ENCODE results near the gene ALOX12B. TPM values are rescaled to one million over a fixed set of nuclear protein-coding genes. Genes with fewer than 3 reads are reported as not detected.

The ALOX12B gene
- total RNA-seq, 2 experiments from 2014 or later = 2.0 to 5.3 TPM

- intact Hi-C loops (cut with micrococcal nuclease; ENCODE audit: unreplicated experiment) = no loop called here
- peak; percentile 31 for DNase-seq (ENCODE audit: low spot score)
- H3K9me2 ChIP-seq (ENCODE audit: insufficient read depth, low read length) = no peaks in the 10 kb centered on the region
- H3K36me3 ChIP-seq (ENCODE audit: insufficient read depth, low read length) = no peaks in the 10 kb centered on the region
- H2AFZ ChIP-seq (ENCODE audit: low read length) = peak overlapping the region; percentile 45; the same call in 1 of the 2 replicates
- POLR2A ChIA-PET = interaction anchor here (0.7 to 1.7 kb wide), 3 partner anchors 12 to 50 kb away, joined by 3 to 9 read pairs (median 8); no protein-coding TSS in a partner anchor
- no TSS peak for BruUV-seq (replicated peaks)
- CTCF ChIA-PET (ENCODE audit: unreplicated experiment) = interaction anchor here (1.4 kb wide), 1 partner anchor 27 kb away, joined by 4 read pairs; no protein-coding TSS in a partner anchor
- H3K4me1 ChIP-seq (ENCODE audit: insufficient read depth, low read length, poor library complexity, severe bottlenecking) = peaks cover 12% of the 10 kb centered on the region
- no peaks in the 10 kb centered on the region for H3K79me2 ChIP-seq (ENCODE audit: insufficient read depth, low read depth, low read length)
- H3K27ac ChIP-seq (ENCODE audit: low read depth, low read length, poor library complexity, severe bottlenecking) = no peak overlapping the region
- TF ChIP-seq CTCF (conservative IDR thresholded peaks at IDR 0.05; ENCODE audit: low read length) = no peak
- TF ChIP-seq EZH2phosphoT487 (IDR thresholded peaks at IDR 0.05; ENCODE audit: borderline replicate concordance, low read depth, low read length) = no peak
- H3K4me2 ChIP-seq (ENCODE audit: low read length) = no peak overlapping the region
- no peak overlapping the region for H3K4me3 ChIP-seq (ENCODE audit: low read depth, low read length, poor library complexity, severe bottlenecking)
- H3K9me3 ChIP-seq (ENCODE audit: low read length) = no peaks in the 10 kb centered on the region
- H4K20me1 ChIP-seq (ENCODE audit: insufficient read depth, low read length) = no peaks in the 10 kb centered on the region
Observed at GRCh38 chr17:8105957-8106398, 18.5 kb upstream of the ALOX12B start.

GRCh38 chr17:8104911-8105310 lies 17.4 kb upstream of the ALOX12B start:
- Histone ChIP-seq H3K9me2 (ENCODE audit: insufficient read depth, low read length) (no peaks in the 10 kb centered on the region), H3K9me3 (ENCODE audit: low read length) (no peaks in the 10 kb centered on the region), H3K4me2 (ENCODE audit: low read length) (no peak overlapping the region), H3K79me2 (ENCODE audit: insufficient read depth, low read depth, low read length) (no peaks in the 10 kb centered on the region), H3K4me1 (ENCODE audit: insufficient read depth, low read length, poor library complexity, severe bottlenecking) (peaks cover 20% of the 10 kb centered on the region), H3K4me3 (ENCODE audit: low read depth, low read length, poor library complexity, severe bottlenecking) (no peak overlapping the region), H2AFZ (ENCODE audit: low read length) (no peak overlapping the region), H4K20me1 (ENCODE audit: insufficient read depth, low read length) (no peaks in the 10 kb centered on the region), H3K27ac (ENCODE audit: low read depth, low read length, poor library complexity, severe bottlenecking) (no peak overlapping the region), H3K36me3 (ENCODE audit: insufficient read depth, low read length) (no peaks in the 10 kb centered on the region)
- BruUV-seq (replicated peaks) = no TSS peak
- no peak for TF ChIP-seq CTCF (conservative IDR thresholded peaks at IDR 0.05; ENCODE audit: low read length)
- TF ChIP-seq EZH2phosphoT487 (IDR thresholded peaks at IDR 0.05; ENCODE audit: borderline replicate concordance, low read depth, low read length) = no peak
- ChIA-PET POLR2A (interaction anchor here (1.7 kb wide), 1 partner anchor 14 kb away, joined by 8 read pairs; no protein-coding TSS in a partner anchor), CTCF (ENCODE audit: unreplicated experiment) (interaction anchor here (0.7 to 1.4 kb wide), 3 partner anchors 11 to 47 kb away, joined by 3 to 4 read pairs (median 4); no protein-coding TSS in a partner anchor)
- DNase-seq (ENCODE audit: low spot score) = no peak
- intact Hi-C loops (cut with micrococcal nuclease; ENCODE audit: unreplicated experiment) = no loop called here

- H3K27ac ChIP-seq (ENCODE audit: low read depth, low read length, poor library complexity, severe bottlenecking) = no peak overlapping the region
- H3K79me2 ChIP-seq (ENCODE audit: insufficient read depth, low read depth, low read length) = no peaks in the 10 kb centered on the region
- H2AFZ ChIP-seq (ENCODE audit: low read length) = no peak overlapping the region
- no peak overlapping the region for H3K4me2 ChIP-seq (ENCODE audit: low read length)
- no peak for DNase-seq (ENCODE audit: low spot score)
- TF ChIP-seq EZH2phosphoT487 (IDR thresholded peaks at IDR 0.05; ENCODE audit: borderline replicate concordance, low read depth, low read length) = no peak
- TF ChIP-seq CTCF (conservative IDR thresholded peaks at IDR 0.05; ENCODE audit: low read length) = no peak
- H3K4me1 ChIP-seq (ENCODE audit: insufficient read depth, low read length, poor library complexity, severe bottlenecking) = peaks cover 22% of the 10 kb centered on the region
- no TSS peak for BruUV-seq (replicated peaks)
- H3K9me3 ChIP-seq (ENCODE audit: low read length) = no peaks in the 10 kb centered on the region
- intact Hi-C loops (cut with micrococcal nuclease; ENCODE audit: unreplicated experiment) = no loop called here
- ChIA-PET CTCF (ENCODE audit: unreplicated experiment) (interaction anchor here (1.3 kb wide), 1 partner anchor 10 kb away, joined by 4 read pairs; no protein-coding TSS in a partner anchor), POLR2A (interaction anchor here (0.6 kb wide), 1 partner anchor 667 kb away, joined by 3 read pairs; no protein-coding TSS in a partner anchor)
- H4K20me1 ChIP-seq (ENCODE audit: insufficient read depth, low read length) = no peaks in the 10 kb centered on the region
- H3K4me3 ChIP-seq (ENCODE audit: low read depth, low read length, poor library complexity, severe bottlenecking) = no peak overlapping the region
- H3K9me2 ChIP-seq (ENCODE audit: insufficient read depth, low read length) = no peaks in the 10 kb centered on the region
- no peaks in the 10 kb centered on the region for H3K36me3 ChIP-seq (ENCODE audit: insufficient read depth, low read length)
Observed at GRCh38 chr17:8103549-8103948, 16.0 kb upstream of the ALOX12B start.
